Liver (tissue), 9 donors: Measurements from ENCODE around the gene PCF11. TPM values are rescaled to one million over a fixed set of nuclear protein-coding genes. Genes with fewer than 3 reads are reported as not detected.
A peak's percentile ranks its signal among the peaks of the same experiment; 100 is the strongest.

Experiments
- DNase-seq: peaks from one replicate; pipeline ENCODE4 v3.0.0-alpha.2; 2017; ENCODE audit warnings: low spot score
- H3K27ac ChIP-seq, 2 donors: one replicate each; pipeline ENCODE4 v1.7.0; 2013; ENCODE audit warnings: inconsistent platforms in 2 of 2, low read length in 2 of 2, control low read depth in 1 of 2, low read depth in 1 of 2, mild to moderate bottlenecking in 1 of 2
- H3K27me3 ChIP-seq, 4 donors: one replicate each; pipeline versions ENCODE4 v1.6.1 to v1.7.0; 2013; ENCODE audit warnings: low read length in 3 of 4, inconsistent platforms in 1 of 4, mild to moderate bottlenecking in 1 of 4, moderate library complexity in 1 of 4; ENCODE audit not compliant: control insufficient read depth in 4 of 4, insufficient read depth in 4 of 4
- H3K36me3 ChIP-seq, 4 donors: one replicate each; pipeline versions ENCODE4 v1.6.1 to v1.7.0; 2013; ENCODE audit warnings: low read length in 3 of 4, mild to moderate bottlenecking in 3 of 4, low read depth in 1 of 4, moderate library complexity in 1 of 4; ENCODE audit not compliant: control insufficient read depth in 4 of 4, insufficient read depth in 3 of 4
- H3K4me1 ChIP-seq, 4 donors: one replicate each; pipeline versions ENCODE4 v1.6.1 to v1.7.0; 2013; ENCODE audit warnings: low read length in 3 of 4, mild to moderate bottlenecking in 3 of 4, moderate library complexity in 1 of 4; ENCODE audit not compliant: control insufficient read depth in 4 of 4, insufficient read depth in 4 of 4
- H3K4me3 ChIP-seq, 3 donors: one replicate each; pipeline versions ENCODE4 v1.6.1 to v1.7.0; 2013; ENCODE audit warnings: low read length in 3 of 3, control low read depth in 1 of 3, low read depth in 1 of 3, mild to moderate bottlenecking in 1 of 3
- H3K9ac ChIP-seq, 2 donors: one replicate each; pipeline ENCODE4 v1.7.0; 2013; ENCODE audit warnings: low read length in 2 of 2, mild to moderate bottlenecking in 2 of 2, moderate library complexity in 2 of 2, control low read depth in 1 of 2, low read depth in 1 of 2
- H3K9me3 ChIP-seq, 4 donors: one replicate each; pipeline versions ENCODE4 v1.6.1 to v1.7.0; 2013; ENCODE audit warnings: low read length in 3 of 4; ENCODE audit not compliant: control insufficient read depth in 4 of 4
- EGR1 ChIP-seq, 2 donors: IDR thresholded peaks; 2 replicates each; pipeline ENCODE4 v1.6.1; 2016 to 2018; ENCODE audit warnings: antibody characterized with exemption in 2 of 2, low read depth in 2 of 2
- FOXA1 ChIP-seq: IDR thresholded peaks from 2 replicates; pipeline ENCODE4 v1.6.1; 2016; ENCODE audit warnings: antibody characterized with exemption
- GABPA ChIP-seq, 2 donors: IDR thresholded peaks in 1 of 2; conservative IDR thresholded peaks in 1 of 2; 2 replicates each; pipeline ENCODE4 v1.6.1; 2016; ENCODE audit warnings: antibody characterized with exemption in 2 of 2, mild to moderate bottlenecking in 1 of 2, moderate library complexity in 1 of 2
- HNF4A ChIP-seq, 2 donors: conservative IDR thresholded peaks; 2 replicates each; pipeline ENCODE4 v1.6.1; 2016; ENCODE audit warnings: antibody characterized with exemption in 2 of 2, mild to moderate bottlenecking in 2 of 2
- HNF4G ChIP-seq: IDR thresholded peaks from 2 replicates; pipeline ENCODE4 v1.6.1; 2016; ENCODE audit warnings: antibody characterized with exemption
- JUND ChIP-seq, 2 donors: IDR thresholded peaks; 2 replicates each; pipeline ENCODE4 v1.6.1; 2016; ENCODE audit warnings: antibody characterized with exemption in 2 of 2
- NR2F2 ChIP-seq: IDR thresholded peaks from 2 replicates; pipeline ENCODE4 v1.6.1; 2016; ENCODE audit warnings: antibody characterized with exemption
- RAD21 ChIP-seq, 2 donors: IDR thresholded peaks; 2 replicates each; pipeline ENCODE4 v1.6.1; 2016; ENCODE audit warnings: antibody characterized with exemption in 2 of 2, mild to moderate bottlenecking in 2 of 2
- RXRA ChIP-seq, 2 donors: IDR thresholded peaks; 2 replicates each; pipeline ENCODE4 v1.6.1; 2017 to 2018; ENCODE audit warnings: antibody characterized with exemption in 2 of 2, mild to moderate bottlenecking in 1 of 2
- SP1 ChIP-seq: IDR thresholded peaks from 2 replicates; pipeline ENCODE4 v1.6.1; 2018; ENCODE audit warnings: antibody characterized with exemption, mild to moderate bottlenecking
- TAF1 ChIP-seq: conservative IDR thresholded peaks from 2 replicates; pipeline ENCODE4 v1.6.1; 2016; ENCODE audit warnings: antibody characterized with exemption, mild to moderate bottlenecking
- YY1 ChIP-seq: IDR thresholded peaks from 2 replicates; pipeline ENCODE4 v1.6.1; 2016; ENCODE audit warnings: antibody characterized with exemption, mild to moderate bottlenecking
- whole genome bisulfite sequencing: extraction: QIAGEN DNeasy Blood & Tissue Kit; methylation state at CpG from one replicate; pipeline ENCODE4 v1.1.7; 2013; 5-methylcytosine and 5-hydroxymethylcytosine counted together
- polyA plus RNA-seq, 2 donors: library from polyadenylated mRNA; stranded (reverse) in 1 of 2; unstranded in 1 of 2; fragments of 200-250 nt in 1 of 2; fragments of >200 nt in 1 of 2; fragmentation: Nextera tagmentation in 1 of 2; extraction: Ambion mirVana in 1 of 2; gene quantifications; one replicate each; pipeline versions ENCODE4 v1.2.1 to v1.2.3, GENCODE V29; 2013 to 2015
- total RNA-seq, 2 donors: library from RNA; depleted of rRNA; stranded (reverse); fragments of >200 nt; gene quantifications; one replicate each; pipeline ENCODE4 v1.2.3, GENCODE V29; 2014
- TF ChIP-seq, protein P1 (sequence below): fragments of 150-350 bp; IDR thresholded peaks from 2 replicates; pipeline ENCODE4 v1.5.1; 2017; ENCODE audit warnings: improper control_type of control experiment, low read depth, low read length; ENCODE audit not compliant: missing input control
- TF ChIP-seq, protein P2 (sequence below): IDR thresholded peaks from 2 replicates; pipeline ENCODE4 v1.6.1; 2016; ENCODE audit warnings: antibody characterized with exemption
- TF ChIP-seq, protein P3 (sequence below): IDR thresholded peaks from 2 replicates; pipeline ENCODE4 v1.6.1; 2016; ENCODE audit warnings: antibody characterized with exemption
- TF ChIP-seq, protein P4 (sequence below): IDR thresholded peaks from 2 replicates; pipeline ENCODE4 v1.6.1; 2016; ENCODE audit warnings: antibody characterized with exemption, mild to moderate bottlenecking
- donor health status: healthy.
- donor health status: healthy.
- donor health status: healthy.
- donor health status: healthy.
- donor health status: healthy.

The PCF11 gene
- total and polyA plus RNA-seq, 4 donors: 5.9 to 39.7 (median 19.0) TPM

DNA sequence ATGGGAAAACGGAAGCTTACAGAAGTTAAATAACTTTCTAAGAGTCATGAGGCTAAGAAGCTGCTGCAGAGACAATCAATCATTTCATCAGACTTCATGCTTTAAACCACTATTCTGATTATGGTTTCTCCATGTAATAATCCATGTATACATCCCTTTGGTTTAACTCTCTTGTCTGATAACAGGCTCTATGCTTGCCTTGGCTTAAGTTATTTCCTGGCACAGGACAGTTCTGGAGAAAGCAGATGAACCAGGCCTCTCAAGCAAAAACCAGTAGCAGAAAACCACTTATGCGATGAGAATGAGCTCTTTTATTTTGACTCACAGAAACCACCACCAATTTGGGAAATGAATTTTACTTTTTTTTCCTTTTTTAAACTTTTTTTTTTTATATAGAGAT lies 6.5 kb upstream of the PCF11 start (continued):
- TF ChIP-seq, protein P1, sequence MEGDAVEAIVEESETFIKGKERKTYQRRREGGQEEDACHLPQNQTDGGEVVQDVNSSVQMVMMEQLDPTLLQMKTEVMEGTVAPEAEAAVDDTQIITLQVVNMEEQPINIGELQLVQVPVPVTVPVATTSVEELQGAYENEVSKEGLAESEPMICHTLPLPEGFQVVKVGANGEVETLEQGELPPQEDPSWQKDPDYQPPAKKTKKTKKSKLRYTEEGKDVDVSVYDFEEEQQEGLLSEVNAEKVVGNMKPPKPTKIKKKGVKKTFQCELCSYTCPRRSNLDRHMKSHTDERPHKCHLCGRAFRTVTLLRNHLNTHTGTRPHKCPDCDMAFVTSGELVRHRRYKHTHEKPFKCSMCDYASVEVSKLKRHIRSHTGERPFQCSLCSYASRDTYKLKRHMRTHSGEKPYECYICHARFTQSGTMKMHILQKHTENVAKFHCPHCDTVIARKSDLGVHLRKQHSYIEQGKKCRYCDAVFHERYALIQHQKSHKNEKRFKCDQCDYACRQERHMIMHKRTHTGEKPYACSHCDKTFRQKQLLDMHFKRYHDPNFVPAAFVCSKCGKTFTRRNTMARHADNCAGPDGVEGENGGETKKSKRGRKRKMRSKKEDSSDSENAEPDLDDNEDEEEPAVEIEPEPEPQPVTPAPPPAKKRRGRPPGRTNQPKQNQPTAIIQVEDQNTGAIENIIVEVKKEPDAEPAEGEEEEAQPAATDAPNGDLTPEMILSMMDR: no peak
- no peak for TF ChIP-seq SP1

DNA sequence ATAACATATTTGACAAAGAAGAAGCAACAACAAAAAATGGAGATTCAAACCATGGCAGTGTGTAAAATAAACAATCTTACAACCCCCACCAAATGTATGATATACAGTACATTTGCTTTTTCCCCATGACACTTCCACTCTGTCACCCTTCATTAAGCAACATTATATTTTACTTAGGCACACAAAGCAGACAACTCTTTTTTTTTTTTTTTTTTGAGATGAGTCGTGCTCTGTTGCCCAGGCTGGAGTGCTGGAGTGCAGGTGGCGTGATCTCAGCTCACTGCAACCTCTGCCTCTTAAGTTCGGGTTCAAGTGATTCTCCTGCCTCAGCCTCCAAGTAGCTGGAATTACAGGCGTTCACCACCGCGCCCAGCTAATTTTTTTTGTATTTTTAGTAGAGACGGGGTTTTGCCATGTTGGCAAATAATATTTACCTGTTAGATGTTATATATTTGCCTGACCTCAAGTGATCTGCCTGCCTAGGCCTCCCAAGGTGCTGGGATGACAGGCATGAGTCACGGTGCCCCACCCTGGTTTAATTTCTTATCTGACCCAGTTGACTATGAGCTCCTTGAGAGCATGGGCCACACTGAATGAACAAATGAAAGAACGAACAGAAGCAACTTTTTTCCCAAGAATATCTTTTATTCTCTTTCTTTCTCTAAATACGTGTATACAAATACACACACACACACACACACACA lies 5.5 kb upstream of the PCF11 start:
- Histone ChIP-seq H3K27me3 (no peaks in the 10 kb centered on the region), H3K9ac (no peak overlapping the region), H3K36me3 (no peaks in the 10 kb centered on the region), H3K4me1 (peaks cover 0 to 8% (median 2%) of the 10 kb centered on the region in 4 donors), H3K9me3 (no peaks in the 10 kb centered on the region), H3K27ac (no peak overlapping the region), H3K4me3 (no peak overlapping the region)
- TF ChIP-seq JUND (IDR thresholded peaks at IDR 0.05): no peak
- no peak for TF ChIP-seq TAF1
- no peak for TF ChIP-seq NR2F2
- TF ChIP-seq, protein P2, sequence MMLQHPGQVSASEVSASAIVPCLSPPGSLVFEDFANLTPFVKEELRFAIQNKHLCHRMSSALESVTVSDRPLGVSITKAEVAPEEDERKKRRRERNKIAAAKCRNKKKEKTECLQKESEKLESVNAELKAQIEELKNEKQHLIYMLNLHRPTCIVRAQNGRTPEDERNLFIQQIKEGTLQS: no peak
- no peak for TF ChIP-seq FOXA1
- no peak for TF ChIP-seq GABPA (IDR thresholded peaks at IDR 0.05 in 1 of 2, conservative IDR thresholded peaks at IDR 0.05 in 1 of 2)
- TF ChIP-seq, protein P3, sequence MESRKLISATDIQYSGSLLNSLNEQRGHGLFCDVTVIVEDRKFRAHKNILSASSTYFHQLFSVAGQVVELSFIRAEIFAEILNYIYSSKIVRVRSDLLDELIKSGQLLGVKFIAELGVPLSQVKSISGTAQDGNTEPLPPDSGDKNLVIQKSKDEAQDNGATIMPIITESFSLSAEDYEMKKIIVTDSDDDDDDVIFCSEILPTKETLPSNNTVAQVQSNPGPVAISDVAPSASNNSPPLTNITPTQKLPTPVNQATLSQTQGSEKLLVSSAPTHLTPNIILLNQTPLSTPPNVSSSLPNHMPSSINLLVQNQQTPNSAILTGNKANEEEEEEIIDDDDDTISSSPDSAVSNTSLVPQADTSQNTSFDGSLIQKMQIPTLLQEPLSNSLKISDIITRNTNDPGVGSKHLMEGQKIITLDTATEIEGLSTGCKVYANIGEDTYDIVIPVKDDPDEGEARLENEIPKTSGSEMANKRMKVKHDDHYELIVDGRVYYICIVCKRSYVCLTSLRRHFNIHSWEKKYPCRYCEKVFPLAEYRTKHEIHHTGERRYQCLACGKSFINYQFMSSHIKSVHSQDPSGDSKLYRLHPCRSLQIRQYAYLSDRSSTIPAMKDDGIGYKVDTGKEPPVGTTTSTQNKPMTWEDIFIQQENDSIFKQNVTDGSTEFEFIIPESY: no peak
- TF ChIP-seq RXRA (IDR thresholded peaks at IDR 0.05): no peak
- WGBS: 89% methylated on average over 10 of the region's 10 CpGs
- DNase-seq: peak; percentile 53

DNA sequence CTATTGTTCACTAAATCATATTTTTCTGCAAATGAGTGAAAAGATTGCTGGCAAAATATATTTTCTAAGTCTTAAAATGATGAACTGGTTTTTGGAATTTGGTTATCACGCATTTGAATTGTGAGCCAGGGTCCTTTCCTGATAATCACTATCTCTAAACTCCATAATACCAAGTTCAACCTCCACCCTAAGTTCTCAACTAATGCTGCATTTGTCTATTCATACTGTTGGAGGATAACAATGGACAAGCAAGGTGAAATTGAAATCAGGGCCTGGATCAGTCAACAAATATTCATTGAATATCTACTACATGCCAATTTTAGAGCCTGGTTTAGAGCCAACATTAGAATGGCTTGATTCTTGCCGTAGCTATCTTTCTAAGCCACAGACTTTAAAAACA lies 4.7 kb upstream of the PCF11 start:
- no peak overlapping the region for H3K9ac ChIP-seq
- no peaks in the 10 kb centered on the region for H3K36me3 ChIP-seq
- H3K27me3 ChIP-seq: no peaks in the 10 kb centered on the region
- H3K9me3 ChIP-seq: no peaks in the 10 kb centered on the region
- H3K27ac ChIP-seq: no peak overlapping the region
- DNase-seq: no peak
- WGBS: 92% methylated on average over 2 of the region's 2 CpGs
- H3K4me3 ChIP-seq: no peak overlapping the region
- peaks cover 0 to 8% (median 2%) of the 10 kb centered on the region in 4 donors for H3K4me1 ChIP-seq
- TF ChIP-seq RAD21 (IDR thresholded peaks at IDR 0.05): no peak
- TF ChIP-seq GABPA (IDR thresholded peaks at IDR 0.05 in 1 of 2, conservative IDR thresholded peaks at IDR 0.05 in 1 of 2): no peak
- no peak for TF ChIP-seq EGR1 (IDR thresholded peaks at IDR 0.05; ENCODE audit: low read depth in 2 of 2)
- TF ChIP-seq, protein P4, sequence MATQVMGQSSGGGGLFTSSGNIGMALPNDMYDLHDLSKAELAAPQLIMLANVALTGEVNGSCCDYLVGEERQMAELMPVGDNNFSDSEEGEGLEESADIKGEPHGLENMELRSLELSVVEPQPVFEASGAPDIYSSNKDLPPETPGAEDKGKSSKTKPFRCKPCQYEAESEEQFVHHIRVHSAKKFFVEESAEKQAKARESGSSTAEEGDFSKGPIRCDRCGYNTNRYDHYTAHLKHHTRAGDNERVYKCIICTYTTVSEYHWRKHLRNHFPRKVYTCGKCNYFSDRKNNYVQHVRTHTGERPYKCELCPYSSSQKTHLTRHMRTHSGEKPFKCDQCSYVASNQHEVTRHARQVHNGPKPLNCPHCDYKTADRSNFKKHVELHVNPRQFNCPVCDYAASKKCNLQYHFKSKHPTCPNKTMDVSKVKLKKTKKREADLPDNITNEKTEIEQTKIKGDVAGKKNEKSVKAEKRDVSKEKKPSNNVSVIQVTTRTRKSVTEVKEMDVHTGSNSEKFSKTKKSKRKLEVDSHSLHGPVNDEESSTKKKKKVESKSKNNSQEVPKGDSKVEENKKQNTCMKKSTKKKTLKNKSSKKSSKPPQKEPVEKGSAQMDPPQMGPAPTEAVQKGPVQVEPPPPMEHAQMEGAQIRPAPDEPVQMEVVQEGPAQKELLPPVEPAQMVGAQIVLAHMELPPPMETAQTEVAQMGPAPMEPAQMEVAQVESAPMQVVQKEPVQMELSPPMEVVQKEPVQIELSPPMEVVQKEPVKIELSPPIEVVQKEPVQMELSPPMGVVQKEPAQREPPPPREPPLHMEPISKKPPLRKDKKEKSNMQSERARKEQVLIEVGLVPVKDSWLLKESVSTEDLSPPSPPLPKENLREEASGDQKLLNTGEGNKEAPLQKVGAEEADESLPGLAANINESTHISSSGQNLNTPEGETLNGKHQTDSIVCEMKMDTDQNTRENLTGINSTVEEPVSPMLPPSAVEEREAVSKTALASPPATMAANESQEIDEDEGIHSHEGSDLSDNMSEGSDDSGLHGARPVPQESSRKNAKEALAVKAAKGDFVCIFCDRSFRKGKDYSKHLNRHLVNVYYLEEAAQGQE: no peak
- no peak for TF ChIP-seq YY1
- no peak for TF ChIP-seq HNF4G
- no peak for TF ChIP-seq NR2F2
- TF ChIP-seq TAF1: no peak
- TF ChIP-seq, protein P3: no peak
- no peak for TF ChIP-seq RXRA (IDR thresholded peaks at IDR 0.05)
- no peak for TF ChIP-seq HNF4A (conservative IDR thresholded peaks at IDR 0.05)
- no peak for TF ChIP-seq JUND (IDR thresholded peaks at IDR 0.05)
- TF ChIP-seq, protein P1: no peak
- TF ChIP-seq, protein P2: no peak
